Adrenal gland (tissue), 12 donors: Measurements from ENCODE around the gene TMEM256. TPM values are rescaled to one million over a fixed set of nuclear protein-coding genes. Genes with fewer than 3 reads are reported as not detected.

Experiments used
- DNase-seq, 7 donors: peaks; one replicate each; pipeline ENCODE4 v3.0.0-alpha.2; 2019 to 2020
- H3K27ac ChIP-seq, 5 donors: fragments of 200-600 bp; sonication (generic) in 4 of 5; 1 replicate in 3 of 5; 2 replicates in 2 of 5; pipeline versions ENCODE4 v1.5.1 to v1.8.0; 2016 to 2020; ENCODE audit warnings: mild to moderate bottlenecking in 1 of 5
- H3K27me3 ChIP-seq: fragments of 200-600 bp; 2 replicates; pipeline ENCODE4 v1.8.0; 2021
- H3K36me3 ChIP-seq, 2 donors: fragments of 200-600 bp; replicated peaks in 1 of 2; 1 replicate in 1 of 2; 2 replicates in 1 of 2; pipeline versions ENCODE4 v1.5.1 to v1.8.0; 2018 to 2022
- H3K4me1 ChIP-seq, 2 donors: fragments of 200-600 bp; replicated peaks in 1 of 2; 1 replicate in 1 of 2; 2 replicates in 1 of 2; pipeline versions ENCODE4 v1.5.1 to v1.8.0; 2018 to 2021
- H3K4me3 ChIP-seq, 4 donors: fragments of 200-600 bp; sonication (generic) in 3 of 4; one replicate each; pipeline ENCODE4 v1.5.1; 2016 to 2018
- H3K9me3 ChIP-seq, 3 donors: fragments of 200-600 bp; sonication (generic) in 1 of 3; replicated peaks in 1 of 3; 1 replicate in 2 of 3; 2 replicates in 1 of 3; pipeline versions ENCODE4 v1.5.1 to v1.8.0; 2016 to 2021
- POLR2A ChIP-seq, 2 donors: fragments of 450-650 bp; IDR thresholded peaks; one replicate each; pipeline ENCODE4 v1.6.1; 2017; ENCODE audit warnings: antibody characterized with exemption in 2 of 2, mild to moderate bottlenecking in 2 of 2, moderate library complexity in 1 of 2
- WGBS, 4 donors: extraction: QIAGEN DNeasy Blood & Tissue Kit in 2 of 4; methylation state at CpG; one replicate each; pipeline versions ENCODE4 v1.1.5 to v1.1.7; 2013 to 2017; 5-methylcytosine and 5-hydroxymethylcytosine counted together
- intact Hi-C, 2 donors: fragments of 100-400 bp; cut with DNase I; formaldehyde crosslinking; loops; one replicate each; pipeline versions ENCODE4 v1.14.1 to v1.15.0; 2022 to 2023
- polyA plus RNA-seq, 3 donors: library from polyadenylated mRNA; stranded (reverse); fragments of 200-250 nt in 2 of 3; fragments of 350-450 nt in 1 of 3; fragmentation: Illumina TruSeq in 1 of 3; extraction: RNeasy Lipid Tissue Mini Kit (QIAGEN cat#74804) in 1 of 3; gene quantifications; one replicate each; pipeline ENCODE4 v1.2.3, GENCODE V29; 2013 to 2014
- total RNA-seq, 9 donors: library from RNA; depleted of rRNA in 4 of 9; stranded (reverse); fragments of >200 nt in 4 of 9; fragments of 120-200 nt in 1 of 9; fragmentation: NEBNext Ultra II Directional in 1 of 9; extraction: Animal tissue kit (Norgen Biotek cat#: 25700) in 1 of 9; gene quantifications; one replicate each; pipeline versions ENCODE4 v1.1.0 to v1.2.4, GENCODE V29; 2013 to 2023
- TF ChIP-seq, protein P1 (sequence below), 6 experiments: fragments of 450-650 bp in 4 of 6; fragments of 200-600 bp in 2 of 6; sonication (generic) in 1 of 6; IDR thresholded peaks; 1 replicate in 5 of 6; 2 replicates in 1 of 6; pipeline versions ENCODE4 v1.5.1 to v1.8.0; 2016 to 2021; ENCODE audit warnings: antibody characterized with exemption in 6 of 6, mild to moderate bottlenecking in 2 of 6, moderate library complexity in 1 of 6
- donor health status: healthy with polysubstance abuse.
- donor health status: Bipolar disorder and iron deficiency.
- donor health status: DM: yes; HTN: yes; CAD: no.
- donor health status: DM: no; HTN: no; CAD: no.
- donor health status: DM: no; HTN: no; CAD: no.
- donor health status: DM: yes; HTN: yes; CAD: no.

The TMEM256 gene
- total and polyA plus RNA-seq, 12 donors, result 48.5 to 334 (median 93.2) TPM

DNA sequence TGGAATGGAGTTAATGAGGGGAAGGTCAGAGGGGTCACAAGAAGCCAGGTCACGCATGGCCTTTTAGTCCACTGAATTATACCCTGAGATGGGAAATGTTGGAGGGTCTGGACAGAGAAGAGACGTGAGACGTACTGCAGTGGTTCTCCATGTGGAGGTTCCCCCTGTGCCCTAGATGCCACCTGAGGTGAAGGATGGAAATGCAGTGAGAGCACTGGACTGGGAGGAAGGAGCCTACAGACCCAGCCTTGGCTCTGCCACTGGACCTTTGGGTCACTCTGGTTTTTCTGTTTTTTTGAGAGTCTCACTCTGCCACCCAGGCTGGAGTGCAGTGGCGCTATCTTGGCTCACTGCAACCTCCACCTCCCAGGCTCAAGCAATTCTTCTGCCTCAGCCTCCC, 7.8 kb downstream of the TMEM256 start:
- H3K27me3 ChIP-seq, result no peaks in the 10 kb centered on the region
- H3K27ac ChIP-seq, result no peak overlapping the region
- 83 to 89% (median 86%) methylated on average over 4 of the region's 4 CpGs for WGBS, 4 donors
- H3K36me3 ChIP-seq, result no peaks in the 10 kb centered on the region
- intact Hi-C loops, result no loop called here
- peaks cover 6 to 16% of the 10 kb centered on the region in 2 donors for H3K4me1 ChIP-seq
- TF ChIP-seq, protein P1, sequence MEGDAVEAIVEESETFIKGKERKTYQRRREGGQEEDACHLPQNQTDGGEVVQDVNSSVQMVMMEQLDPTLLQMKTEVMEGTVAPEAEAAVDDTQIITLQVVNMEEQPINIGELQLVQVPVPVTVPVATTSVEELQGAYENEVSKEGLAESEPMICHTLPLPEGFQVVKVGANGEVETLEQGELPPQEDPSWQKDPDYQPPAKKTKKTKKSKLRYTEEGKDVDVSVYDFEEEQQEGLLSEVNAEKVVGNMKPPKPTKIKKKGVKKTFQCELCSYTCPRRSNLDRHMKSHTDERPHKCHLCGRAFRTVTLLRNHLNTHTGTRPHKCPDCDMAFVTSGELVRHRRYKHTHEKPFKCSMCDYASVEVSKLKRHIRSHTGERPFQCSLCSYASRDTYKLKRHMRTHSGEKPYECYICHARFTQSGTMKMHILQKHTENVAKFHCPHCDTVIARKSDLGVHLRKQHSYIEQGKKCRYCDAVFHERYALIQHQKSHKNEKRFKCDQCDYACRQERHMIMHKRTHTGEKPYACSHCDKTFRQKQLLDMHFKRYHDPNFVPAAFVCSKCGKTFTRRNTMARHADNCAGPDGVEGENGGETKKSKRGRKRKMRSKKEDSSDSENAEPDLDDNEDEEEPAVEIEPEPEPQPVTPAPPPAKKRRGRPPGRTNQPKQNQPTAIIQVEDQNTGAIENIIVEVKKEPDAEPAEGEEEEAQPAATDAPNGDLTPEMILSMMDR (IDR thresholded peaks at IDR 0.05), result no peak
- TF ChIP-seq POLR2A (IDR thresholded peaks at IDR 0.05), result no peak
- no peak for DNase-seq
- no peaks in the 10 kb centered on the region for H3K9me3 ChIP-seq
- no peak overlapping the region for H3K4me3 ChIP-seq

GRCh38 chr17:7394452-7395191, 9.3 kb downstream of the TMEM256 start, which contains the start of gene PLSCR3:
Gene PLSCR3 (minus strand): TSS chr17:7394525. CDS start chr17:7394110, 415 bp downstream.
- peak within 1 kb of the TSS; percentile 90 to 96 (median 93) for H3K27ac ChIP-seq
- no peaks in the 10 kb centered on the region for H3K27me3 ChIP-seq
- no peaks in the 10 kb centered on the region for H3K9me3 ChIP-seq
- peak; percentile 70 to 86 for TF ChIP-seq POLR2A (IDR thresholded peaks at IDR 0.05)
- TF ChIP-seq, protein P1 (IDR thresholded peaks at IDR 0.05), result peak in 4 of 6 experiments; percentile 26 to 61 (median 50)
- H3K4me3 ChIP-seq, result peak within 1 kb of the TSS; percentile 56 to 72 (median 62)
- intact Hi-C loops, result no loop called here
- peaks cover 6 to 16% of the 10 kb centered on the region in 2 donors for H3K4me1 ChIP-seq
- DNase-seq, result peak; percentile 89 to 94 (median 92)
- 0 to 1% (median 0%) methylated on average over 4 to 71 of the region's 71 CpGs for whole genome bisulfite sequencing, 4 donors
- H3K36me3 ChIP-seq, result no peaks in the 10 kb centered on the region

DNA sequence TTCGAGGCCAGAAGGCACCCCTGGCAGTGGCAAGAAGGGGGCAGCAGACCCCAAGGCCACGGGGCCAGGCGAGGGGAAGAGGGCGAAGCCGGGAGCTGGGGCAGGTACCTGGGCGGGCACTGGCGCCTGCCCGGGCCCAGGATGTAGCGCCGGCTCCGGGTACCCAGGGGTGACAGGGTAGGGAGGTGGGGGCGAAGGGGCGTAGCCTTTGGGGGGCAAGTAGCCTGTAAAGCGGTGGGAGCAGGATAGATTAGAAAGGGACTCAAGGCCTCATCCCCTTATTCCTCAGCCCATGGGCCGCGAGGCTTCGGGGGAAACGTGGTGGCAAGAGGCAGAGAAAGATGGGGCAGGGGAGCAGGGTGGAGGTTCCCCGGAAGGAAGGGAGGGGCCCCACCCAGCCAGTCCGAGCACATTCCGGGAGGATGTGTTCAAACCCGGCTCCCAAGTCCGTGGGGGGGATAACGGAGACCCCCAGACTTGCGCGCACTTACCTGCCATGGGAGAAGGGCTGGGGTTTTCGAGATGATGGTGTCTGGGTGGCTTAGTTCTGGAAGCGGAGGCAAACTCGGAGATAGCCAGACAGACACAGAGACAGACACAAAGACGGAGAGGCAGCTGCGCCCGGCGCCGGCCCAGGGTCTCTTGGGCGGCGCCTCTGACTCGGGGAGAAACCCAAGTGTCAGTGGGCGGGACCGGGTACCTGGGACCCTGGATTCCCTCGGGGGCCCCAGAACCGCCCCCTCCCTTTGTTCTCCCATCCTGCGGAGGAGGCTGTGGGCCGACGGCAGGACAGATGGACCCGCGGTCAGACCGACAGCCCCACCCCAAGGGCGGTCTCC, 10.1 kb downstream of the TMEM256 start:
- 8 to 12% (median 10%) methylated on average over 24 to 48 of the region's 48 CpGs for WGBS, 4 donors

More for the DNA sequence above, 10.1 kb downstream of the TMEM256 start:
- Histone ChIP-seq H3K27me3 (no peaks in the 10 kb centered on the region), H3K4me1 (peaks cover 6 to 16% of the 10 kb centered on the region in 2 donors), H3K27ac (peak overlapping the region in 4 of 5 donors; percentile 90 to 96 (median 94)), H3K9me3 (no peaks in the 10 kb centered on the region), H3K4me3 (peak overlapping the region; percentile 56 to 72 (median 62)), H3K36me3 (no peaks in the 10 kb centered on the region)
- DNase-seq, result peak in 2 of 7 donors; percentile 39
- TF ChIP-seq, protein P1 (IDR thresholded peaks at IDR 0.05), result no peak
- no peak for TF ChIP-seq POLR2A (IDR thresholded peaks at IDR 0.05)
- intact Hi-C loops, result no loop called here
